Measurements from ENCODE around the gene EML4. TPM values are rescaled to one million over a fixed set of nuclear protein-coding genes. Genes with fewer than 3 reads are reported as not detected.

The EML4 gene
- total RNA-seq, 1 donor from 2014 or later = 68.2 TPM

- Histone ChIP-seq H3K4me1 (ENCODE audit: insufficient read depth, low read length) (peaks cover 15% of the 10 kb centered on the region), H3K9ac (ENCODE audit: low read length) (no peak overlapping the region), H3K79me2 (ENCODE audit: insufficient read depth, low read length) (no peaks in the 10 kb centered on the region), H2AFZ (ENCODE audit: low read depth, low read length) (no peak overlapping the region), H3K4me3 (ENCODE audit: insufficient read depth, low read depth, low read length) (no peak overlapping the region), H3K27me3 (ENCODE audit: insufficient read depth, low read length) (no peaks in the 10 kb centered on the region), H3K27ac (ENCODE audit: low read depth, low read length) (no peak overlapping the region), H3K4me2 (ENCODE audit: low read length) (no peak overlapping the region), H4K20me1 (ENCODE audit: insufficient read depth, low read length) (no peaks in the 10 kb centered on the region), H3K9me3 (ENCODE audit: insufficient read depth, low read depth, low read length) (no peaks in the 10 kb centered on the region), H3K36me3 (ENCODE audit: insufficient read depth, low read length) (peaks cover 9% of the 10 kb centered on the region)
- H3K27me3 Mint-ChIP-seq (ENCODE audit: low read depth, unreplicated experiment) = no peaks in the 10 kb centered on the region
- no peak for DNase-seq (ENCODE audit: low read depth)
- TF ChIP-seq CTCF (IDR thresholded peaks at IDR 0.05; ENCODE audit: insufficient read depth, low read depth, low read length) = no peak
- no peak for TF ChIP-seq EZH2 (IDR thresholded peaks at IDR 0.05; ENCODE audit: insufficient read depth, low read length)
- no peak overlapping the region for H3K4me3 Mint-ChIP-seq (ENCODE audit: unreplicated experiment)
- peaks cover 11% of the 10 kb centered on the region for H3K4me1 Mint-ChIP-seq (ENCODE audit: low read depth, unreplicated experiment)
- H3K9me3 Mint-ChIP-seq (ENCODE audit: unreplicated experiment) = no peaks in the 10 kb centered on the region
- peaks cover 13% of the 10 kb centered on the region for H3K36me3 Mint-ChIP-seq (ENCODE audit: low read depth, unreplicated experiment)
- no peak for FAIRE-seq
- H3K27ac Mint-ChIP-seq (ENCODE audit: unreplicated experiment) = no peak overlapping the region
Measured at GRCh38 chr2:42319265-42319664, 150.1 kb downstream of the EML4 start.

GRCh38 chr2:42321452-42322064 lies 152.4 kb downstream of the EML4 start:
- H3K4me3 Mint-ChIP-seq (ENCODE audit: unreplicated experiment) = no peak overlapping the region
- TF ChIP-seq CTCF (IDR thresholded peaks at IDR 0.05; ENCODE audit: insufficient read depth, low read depth, low read length) = no peak
- no peak for TF ChIP-seq EZH2 (IDR thresholded peaks at IDR 0.05; ENCODE audit: insufficient read depth, low read length)
- Histone ChIP-seq H3K4me2 (ENCODE audit: low read length) (no peak overlapping the region), H2AFZ (ENCODE audit: low read depth, low read length) (no peak overlapping the region), H3K79me2 (ENCODE audit: insufficient read depth, low read length) (no peaks in the 10 kb centered on the region), H3K36me3 (ENCODE audit: insufficient read depth, low read length) (peaks cover 9% of the 10 kb centered on the region), H3K27ac (ENCODE audit: low read depth, low read length) (no peak overlapping the region), H3K4me3 (ENCODE audit: insufficient read depth, low read depth, low read length) (no peak overlapping the region), H4K20me1 (ENCODE audit: insufficient read depth, low read length) (no peaks in the 10 kb centered on the region), H3K27me3 (ENCODE audit: insufficient read depth, low read length) (no peaks in the 10 kb centered on the region), H3K4me1 (ENCODE audit: insufficient read depth, low read length) (no peaks in the 10 kb centered on the region), H3K9ac (ENCODE audit: low read length) (no peak overlapping the region), H3K9me3 (ENCODE audit: insufficient read depth, low read depth, low read length) (no peaks in the 10 kb centered on the region)
- H3K27ac Mint-ChIP-seq (ENCODE audit: unreplicated experiment) = no peak overlapping the region
- no peaks in the 10 kb centered on the region for H3K4me1 Mint-ChIP-seq (ENCODE audit: low read depth, unreplicated experiment)
- peaks cover 12% of the 10 kb centered on the region for H3K36me3 Mint-ChIP-seq (ENCODE audit: low read depth, unreplicated experiment)
- H3K9me3 Mint-ChIP-seq (ENCODE audit: unreplicated experiment) = no peaks in the 10 kb centered on the region
- DNase-seq (ENCODE audit: low read depth) (no peak), FAIRE-seq (no peak)
- no peaks in the 10 kb centered on the region for H3K27me3 Mint-ChIP-seq (ENCODE audit: low read depth, unreplicated experiment)

DNA sequence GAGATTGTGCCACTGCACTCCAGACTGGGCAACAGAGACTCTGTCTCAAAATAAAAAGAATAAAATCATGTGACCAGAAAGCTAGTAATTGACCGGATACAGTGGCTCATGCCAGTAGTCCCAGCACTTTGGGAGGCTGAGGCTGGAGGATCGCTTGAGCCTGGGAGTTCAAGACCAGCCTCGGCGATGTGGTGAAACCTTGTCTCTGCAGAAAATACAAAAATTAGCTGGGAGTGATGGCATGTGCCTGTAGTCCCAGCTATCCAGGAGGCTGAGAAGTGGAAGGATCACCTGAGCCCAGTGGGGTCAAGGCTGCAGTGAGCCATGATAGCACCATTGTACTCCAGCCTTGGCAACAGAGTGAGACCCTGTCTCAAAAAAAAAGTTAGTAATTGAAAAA lies 155.1 kb downstream of the EML4 start:
- H3K27me3 ChIP-seq (ENCODE audit: insufficient read depth, low read length) = no peaks in the 10 kb centered on the region
- no peak overlapping the region for H3K9ac ChIP-seq (ENCODE audit: low read length)
- no peak overlapping the region for H3K27ac ChIP-seq (ENCODE audit: low read depth, low read length)
- H3K4me1 ChIP-seq (ENCODE audit: insufficient read depth, low read length) = no peaks in the 10 kb centered on the region
- H3K9me3 ChIP-seq (ENCODE audit: insufficient read depth, low read depth, low read length) = no peaks in the 10 kb centered on the region
- H3K9me3 Mint-ChIP-seq (ENCODE audit: unreplicated experiment) = no peaks in the 10 kb centered on the region
- H3K4me3 Mint-ChIP-seq (ENCODE audit: unreplicated experiment) = no peak overlapping the region
- H3K27ac Mint-ChIP-seq (ENCODE audit: unreplicated experiment) = no peak overlapping the region
- H3K4me3 ChIP-seq (ENCODE audit: insufficient read depth, low read depth, low read length) = no peak overlapping the region
- H3K27me3 Mint-ChIP-seq (ENCODE audit: low read depth, unreplicated experiment) = no peaks in the 10 kb centered on the region
- no peaks in the 10 kb centered on the region for H4K20me1 ChIP-seq (ENCODE audit: insufficient read depth, low read length)
- H3K79me2 ChIP-seq (ENCODE audit: insufficient read depth, low read length) = no peaks in the 10 kb centered on the region
- no peak overlapping the region for H3K4me2 ChIP-seq (ENCODE audit: low read length)
- TF ChIP-seq EZH2 (IDR thresholded peaks at IDR 0.05; ENCODE audit: insufficient read depth, low read length) (no peak), CTCF (IDR thresholded peaks at IDR 0.05; ENCODE audit: insufficient read depth, low read depth, low read length) (no peak)
- peaks cover 8% of the 10 kb centered on the region for H3K36me3 Mint-ChIP-seq (ENCODE audit: low read depth, unreplicated experiment)
- no peak for DNase-seq (ENCODE audit: low read depth)
- H3K36me3 ChIP-seq (ENCODE audit: insufficient read depth, low read length) = peaks cover 3% of the 10 kb centered on the region
- FAIRE-seq = no peak
- no peaks in the 10 kb centered on the region for H3K4me1 Mint-ChIP-seq (ENCODE audit: low read depth, unreplicated experiment)
- H2AFZ ChIP-seq (ENCODE audit: low read depth, low read length) = no peak overlapping the region

All from astrocyte (in vitro differentiated cells and primary cell).